Activated T-cell treated with anti-CD3 and anti-CD28 coated beads, Interleukin-2, amount 50 U/mL, for 4 hours (primary cell): Measurements from ENCODE around the gene SOX1. TPM values are rescaled to one million over a fixed set of nuclear protein-coding genes. Genes with fewer than 3 reads are reported as not detected.

ENCODE experiments used
- ATAC-seq, 2 donors: fragments of 200-7000 bp; cut with Tn5 transposase; one replicate each; pipeline ENCODE4 v1.10.0; 2021
- DNase-seq: peaks from one replicate; pipeline ENCODE4 v3.0.0-alpha.2; 2020
- H3K27me3 Mint-ChIP-seq: one replicate; pipeline ENCODE4 v1.8.0; 2021; ENCODE audit warnings: low read depth, mixed read lengths
- H3K36me3 Mint-ChIP-seq: one replicate; pipeline ENCODE4 v1.8.0; 2022; ENCODE audit warnings: mixed read lengths; ENCODE audit not compliant: insufficient read depth
- H3K4me1 Mint-ChIP-seq: one replicate; pipeline ENCODE4 v1.8.0; 2021; ENCODE audit warnings: low read depth, mixed read lengths
- H3K4me3 Mint-ChIP-seq: one replicate; pipeline ENCODE4 v1.8.0; 2021; ENCODE audit warnings: mild to moderate bottlenecking, moderate library complexity, mixed read lengths
- H3K9me3 Mint-ChIP-seq: one replicate; pipeline ENCODE4 v1.8.0; 2021; ENCODE audit warnings: mixed read lengths
- total RNA-seq, 3 donors: library from RNA; stranded (reverse); gene quantifications; one replicate each; pipeline ENCODE4 v1.2.1, GENCODE V29; 2021

Gene SOX1
- total RNA-seq, 3 donors from 2014 or later: 0.10 to 0.16 TPM; not detected in 1

GRCh38 chr13:112055036-112055914 is 11.7 kb upstream of the SOX1 start:
- Mint-ChIP-seq H3K9me3 (no peaks in the 10 kb centered on the region), H3K4me1 (no peaks in the 10 kb centered on the region), H3K4me3 (no peak overlapping the region), H3K36me3 (no peaks in the 10 kb centered on the region), H3K27me3 (peaks cover 75% of the 10 kb centered on the region)
- ATAC-seq (peak in 1 of 2 donors; percentile 23), DNase-seq (no peak)

DNA sequence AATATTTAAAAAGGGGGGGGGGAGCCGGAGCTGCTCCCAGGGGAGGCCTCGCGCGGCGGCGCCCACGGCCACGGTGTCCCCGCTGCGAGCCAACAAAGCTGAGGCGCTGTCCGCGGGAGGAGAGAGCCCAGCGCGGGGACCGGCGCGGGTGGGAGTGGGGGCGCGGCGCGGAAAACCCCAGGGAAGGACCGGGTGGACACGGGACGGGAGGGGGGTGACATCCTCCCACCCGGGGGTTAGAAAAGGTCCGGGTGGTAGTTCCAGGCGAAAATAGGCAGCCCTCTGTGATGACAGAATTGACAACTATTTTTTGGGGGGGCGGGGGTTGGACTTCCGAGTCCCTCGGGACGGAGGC is 11.1 kb upstream of the SOX1 start:
- H3K4me3 Mint-ChIP-seq: no peak overlapping the region
- no peak for DNase-seq

DNA sequence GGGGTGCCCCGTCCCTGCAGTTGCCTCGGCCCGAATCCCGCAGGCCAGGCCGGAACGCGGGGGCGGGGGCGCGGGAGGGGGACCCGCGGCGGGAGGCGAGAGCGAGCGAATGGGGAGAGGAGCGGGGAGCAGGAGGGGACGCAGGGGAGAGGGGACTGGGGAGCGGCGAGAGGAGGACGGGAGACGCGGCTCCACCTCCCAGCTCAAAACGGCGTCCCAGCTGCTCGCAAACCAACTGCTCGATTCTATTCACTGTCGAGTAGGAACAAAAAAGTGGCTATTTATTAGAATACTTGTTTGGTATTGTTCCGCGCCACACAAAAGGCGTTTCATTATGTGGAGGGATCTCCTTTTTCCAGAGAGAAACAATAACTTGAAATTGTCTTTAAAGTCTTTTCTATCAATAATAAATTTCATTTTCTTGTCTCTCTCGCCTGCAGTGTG is 10.6 kb upstream of the SOX1 start:
- no peaks in the 10 kb centered on the region for H3K36me3 Mint-ChIP-seq
- no peak for DNase-seq

More for the DNA sequence above, 11.1 kb upstream of the SOX1 start:
- Mint-ChIP-seq H3K4me1 (no peaks in the 10 kb centered on the region), H3K9me3 (no peaks in the 10 kb centered on the region), H3K36me3 (no peaks in the 10 kb centered on the region), H3K27me3 (peaks cover 75% of the 10 kb centered on the region)
- no peak for ATAC-seq

DNA sequence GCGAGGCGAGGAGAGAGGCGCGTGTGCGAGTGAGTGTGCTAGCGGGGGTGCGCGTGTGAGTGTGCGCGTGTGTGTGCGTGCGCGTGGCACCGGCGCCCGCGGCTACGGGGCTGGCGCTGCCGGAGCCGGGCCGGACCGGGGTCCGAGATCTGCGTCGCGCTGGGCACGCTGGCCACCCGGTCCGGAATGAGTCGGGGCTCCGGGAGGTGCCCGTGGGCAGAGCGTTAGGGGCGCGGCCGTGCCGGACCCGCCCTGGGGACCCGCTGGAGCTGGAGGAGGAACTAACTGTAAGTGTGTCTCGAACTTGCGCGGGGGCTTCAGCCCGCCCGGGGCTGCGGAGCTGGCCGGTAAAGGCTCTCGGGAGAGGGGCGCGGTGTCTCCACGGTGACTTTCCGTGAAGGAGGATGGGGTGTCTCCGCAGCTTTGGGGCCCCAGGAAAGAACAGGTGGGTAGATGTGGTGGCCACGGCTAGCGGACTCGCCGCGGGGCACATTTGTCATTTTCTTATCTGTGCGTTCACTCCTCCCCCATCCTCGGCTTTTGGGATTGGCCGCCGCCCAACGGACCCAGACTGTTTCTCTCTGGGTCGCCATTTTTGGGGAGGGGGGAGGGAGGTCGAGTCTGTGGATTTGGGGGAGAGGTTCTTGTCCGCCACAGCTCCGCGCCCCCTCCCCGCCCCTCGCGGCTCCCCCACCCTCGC is 10.1 kb upstream of the SOX1 start:
- DNase-seq (no peak), ATAC-seq (no peak)
- Mint-ChIP-seq H3K4me3 (no peak overlapping the region), H3K27me3 (peaks cover 69% of the 10 kb centered on the region), H3K36me3 (no peaks in the 10 kb centered on the region), H3K9me3 (no peaks in the 10 kb centered on the region), H3K4me1 (no peaks in the 10 kb centered on the region)

More for the DNA sequence above, 10.6 kb upstream of the SOX1 start:
- H3K4me3 Mint-ChIP-seq: no peak overlapping the region
- H3K9me3 Mint-ChIP-seq: no peaks in the 10 kb centered on the region
- no peaks in the 10 kb centered on the region for H3K4me1 Mint-ChIP-seq
- ATAC-seq: no peak
- H3K27me3 Mint-ChIP-seq: peaks cover 73% of the 10 kb centered on the region

DNA sequence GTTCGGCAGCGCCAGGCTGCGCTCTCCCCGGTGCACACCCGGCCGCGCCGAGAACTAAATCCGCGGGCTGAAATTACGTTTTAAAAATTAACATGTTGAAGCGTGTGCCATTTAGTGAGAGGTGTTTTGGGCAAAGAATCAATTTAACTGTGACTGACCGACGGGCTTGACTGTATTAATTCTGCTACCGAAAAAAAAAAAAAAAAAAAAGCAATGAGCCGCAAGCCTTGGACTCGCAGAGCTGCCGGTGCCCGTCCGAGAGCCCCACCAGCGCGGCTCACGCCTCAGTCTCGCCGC is 9.6 kb upstream of the SOX1 start:
- Mint-ChIP-seq H3K27me3 (peaks cover 69% of the 10 kb centered on the region), H3K36me3 (no peaks in the 10 kb centered on the region), H3K9me3 (no peaks in the 10 kb centered on the region), H3K4me3 (no peak overlapping the region), H3K4me1 (no peaks in the 10 kb centered on the region)
- DNase-seq (no peak), ATAC-seq (no peak)

- Mint-ChIP-seq H3K4me3 (no peak overlapping the region), H3K4me1 (no peaks in the 10 kb centered on the region), H3K36me3 (no peaks in the 10 kb centered on the region), H3K9me3 (no peaks in the 10 kb centered on the region), H3K27me3 (peaks cover 70% of the 10 kb centered on the region)
- DNase-seq (no peak), ATAC-seq (no peak)
Observed at GRCh38 chr13:112057736-112058518, 9.0 kb upstream of the SOX1 start.

GRCh38 chr13:112058519-112058873 is 8.5 kb upstream of the SOX1 start:
- Mint-ChIP-seq H3K9me3 (no peaks in the 10 kb centered on the region), H3K4me3 (no peak overlapping the region), H3K4me1 (peaks cover 2% of the 10 kb centered on the region), H3K36me3 (no peaks in the 10 kb centered on the region), H3K27me3 (peaks cover 70% of the 10 kb centered on the region)
- no peak for DNase-seq
- ATAC-seq: no peak

- peaks cover 2% of the 10 kb centered on the region for H3K4me1 Mint-ChIP-seq
- no peaks in the 10 kb centered on the region for H3K9me3 Mint-ChIP-seq
- H3K36me3 Mint-ChIP-seq: no peaks in the 10 kb centered on the region
- H3K4me3 Mint-ChIP-seq: no peak overlapping the region
- DNase-seq: no peak
- H3K27me3 Mint-ChIP-seq: peaks cover 73% of the 10 kb centered on the region
- no peak for ATAC-seq
Observed at GRCh38 chr13:112058941-112059340, 8.0 kb upstream of the SOX1 start.

DNA sequence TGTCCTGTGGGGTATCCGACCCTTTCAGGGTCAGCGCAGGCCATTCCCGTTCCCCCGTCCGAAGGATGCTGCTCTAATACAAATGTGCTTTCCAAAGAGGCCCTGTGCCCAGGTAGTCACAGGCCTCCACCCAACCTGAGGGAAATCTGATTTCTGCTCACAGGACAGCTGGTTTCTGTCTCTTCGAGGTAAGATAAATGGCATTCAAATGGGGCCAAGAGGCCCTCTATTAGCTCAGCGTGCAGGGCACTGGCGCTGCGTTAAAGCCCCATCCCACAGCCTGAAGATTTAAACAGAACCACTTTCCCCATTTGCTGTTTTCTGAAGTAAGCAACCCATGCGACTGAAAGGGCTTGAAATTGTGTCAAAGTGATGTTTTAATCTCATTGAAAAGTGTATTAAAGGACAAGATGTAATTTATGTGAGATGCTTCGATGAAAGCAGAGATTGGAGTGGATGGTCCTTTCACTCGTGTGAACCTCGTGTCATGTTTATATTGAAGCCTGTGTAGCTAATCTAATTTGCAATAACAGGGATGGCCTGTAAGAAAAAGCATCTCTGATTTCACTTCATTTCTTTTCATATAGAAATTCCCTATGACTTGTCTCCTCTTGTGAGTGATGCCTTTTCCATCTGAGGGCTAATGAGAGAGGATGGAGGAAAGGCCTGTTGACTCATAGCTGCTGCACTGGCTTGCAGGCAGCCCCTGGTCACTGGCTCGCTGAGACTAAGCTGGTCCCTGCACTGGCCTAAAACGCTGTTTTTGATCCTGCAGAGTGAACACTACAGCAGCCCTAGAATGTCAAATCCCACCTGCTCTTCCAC is 7.3 kb upstream of the SOX1 start:
- Mint-ChIP-seq H3K4me1 (peaks cover 2% of the 10 kb centered on the region), H3K36me3 (no peaks in the 10 kb centered on the region), H3K9me3 (no peaks in the 10 kb centered on the region), H3K27me3 (peaks cover 73% of the 10 kb centered on the region), H3K4me3 (no peak overlapping the region)
- no peak for DNase-seq
- ATAC-seq: no peak

DNA sequence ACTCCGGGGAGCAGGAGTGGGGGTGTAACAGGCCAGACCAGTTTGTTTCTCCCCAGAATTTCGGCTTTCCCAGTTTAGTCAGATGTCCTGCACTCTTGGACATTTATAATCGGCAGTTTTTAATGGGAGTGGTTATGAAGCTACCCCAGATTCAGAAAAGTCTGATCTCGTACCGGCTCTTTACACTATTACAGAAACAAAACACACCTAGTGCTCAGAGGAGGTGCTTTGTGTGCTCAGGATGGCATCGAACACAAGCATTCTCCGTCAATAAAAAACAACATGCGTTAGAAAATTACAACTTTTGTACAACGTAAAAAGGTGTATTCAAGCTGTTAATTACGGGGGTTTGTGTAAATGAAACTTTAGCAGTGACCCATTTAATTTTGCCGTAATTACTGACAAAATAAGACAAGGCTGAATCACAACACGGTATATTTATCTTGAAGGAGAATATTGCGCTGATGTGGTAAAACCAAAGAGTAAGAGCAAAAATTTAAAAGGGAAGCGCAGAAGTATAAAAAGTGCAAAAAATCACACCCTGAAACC is 6.6 kb upstream of the SOX1 start:
- ATAC-seq (no peak), DNase-seq (no peak)
- peaks cover 2% of the 10 kb centered on the region for H3K4me1 Mint-ChIP-seq
- H3K4me3 Mint-ChIP-seq: no peak overlapping the region
- H3K9me3 Mint-ChIP-seq: no peaks in the 10 kb centered on the region
- peaks cover 70% of the 10 kb centered on the region for H3K27me3 Mint-ChIP-seq
- H3K36me3 Mint-ChIP-seq: no peaks in the 10 kb centered on the region

DNA sequence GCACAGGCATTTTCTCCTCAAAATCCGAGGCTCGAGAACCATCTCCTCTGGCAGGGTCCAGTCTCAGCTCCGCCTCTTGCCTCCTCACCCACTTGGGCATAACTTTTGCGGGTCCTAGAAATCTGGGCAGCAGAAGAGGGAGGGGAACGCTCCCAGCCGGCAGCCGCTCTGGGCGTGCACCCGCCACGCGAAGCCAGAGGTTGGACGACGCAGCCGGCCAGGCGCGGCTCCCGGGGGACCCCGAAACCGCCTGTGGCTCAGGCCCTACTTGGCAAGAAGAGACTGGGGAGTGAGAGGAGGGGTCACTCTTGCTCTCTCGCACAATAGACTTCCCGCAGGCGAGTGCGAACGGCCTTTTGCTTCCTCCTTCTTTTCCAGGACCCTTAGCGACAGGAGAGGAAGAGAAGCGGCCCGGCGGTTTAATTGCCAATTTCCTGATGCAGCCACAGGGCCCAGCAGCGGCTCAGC is 6.0 kb upstream of the SOX1 start:
- DNase-seq: no peak
- Mint-ChIP-seq H3K4me3 (no peak overlapping the region), H3K27me3 (peaks cover 73% of the 10 kb centered on the region), H3K4me1 (peaks cover 7% of the 10 kb centered on the region), H3K36me3 (no peaks in the 10 kb centered on the region), H3K9me3 (no peaks in the 10 kb centered on the region)
- ATAC-seq: no peak

GRCh38 chr13:112061367-112062061 is 5.4 kb upstream of the SOX1 start:
- no peak overlapping the region for H3K4me3 Mint-ChIP-seq
- H3K4me1 Mint-ChIP-seq: peaks cover 9% of the 10 kb centered on the region
- H3K27me3 Mint-ChIP-seq: peaks cover 75% of the 10 kb centered on the region
- DNase-seq (no peak), ATAC-seq (no peak)
- no peaks in the 10 kb centered on the region for H3K9me3 Mint-ChIP-seq
- no peaks in the 10 kb centered on the region for H3K36me3 Mint-ChIP-seq

- Mint-ChIP-seq H3K9me3 (no peaks in the 10 kb centered on the region), H3K4me3 (no peak overlapping the region), H3K36me3 (no peaks in the 10 kb centered on the region), H3K27me3 (peaks cover 71% of the 10 kb centered on the region), H3K4me1 (peaks cover 9% of the 10 kb centered on the region)
- ATAC-seq (no peak), DNase-seq (no peak)
Observed at GRCh38 chr13:112062072-112062567, 4.8 kb upstream of the SOX1 start.
